Gastrocnemius medialis (tissue), 4 donors: ENCODE results near the gene ACP7.

ENCODE experiments used
- POLR2A ChIP-seq, 2 donors: fragments of 450-650 bp; IDR thresholded peaks; one replicate each; pipeline ENCODE4 v1.6.1; 2017; ENCODE audit warnings: antibody characterized with exemption in 2 of 2, mild to moderate bottlenecking in 2 of 2, moderate library complexity in 2 of 2
- TF ChIP-seq, protein P1 (sequence below), 5 experiments: fragments of 450-650 bp in 3 of 5; fragments of 200-600 bp in 2 of 5; sonication (generic) in 2 of 5; IDR thresholded peaks in 4 of 5; conservative IDR thresholded peaks in 1 of 5; 1 replicate in 4 of 5; 2 replicates in 1 of 5; pipeline ENCODE4 v1.5.1; 2016 to 2019; ENCODE audit warnings: antibody characterized with exemption in 5 of 5, mild to moderate bottlenecking in 3 of 5, moderate library complexity in 3 of 5

DNA sequence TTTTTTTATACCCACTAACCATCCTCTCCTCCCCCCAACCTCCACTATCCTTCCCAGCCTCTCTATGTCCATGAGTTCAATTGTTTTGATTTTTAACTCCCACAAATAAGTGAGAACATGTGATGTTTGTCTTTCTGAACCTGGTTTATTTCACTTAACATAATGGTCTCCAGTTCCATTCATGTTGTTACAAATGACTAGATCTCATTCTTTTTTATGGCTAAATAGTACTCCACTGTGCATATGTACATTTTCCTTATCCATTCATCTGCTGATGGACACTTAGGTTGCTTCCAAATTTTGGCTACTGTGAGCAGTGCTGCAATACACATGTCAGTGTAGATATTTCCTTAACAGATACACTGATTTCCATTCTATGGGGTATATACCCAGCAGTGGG is 24.9 kb upstream of the ACP7 start:
- no peak for TF ChIP-seq POLR2A (IDR thresholded peaks at IDR 0.05)
- TF ChIP-seq, protein P1, sequence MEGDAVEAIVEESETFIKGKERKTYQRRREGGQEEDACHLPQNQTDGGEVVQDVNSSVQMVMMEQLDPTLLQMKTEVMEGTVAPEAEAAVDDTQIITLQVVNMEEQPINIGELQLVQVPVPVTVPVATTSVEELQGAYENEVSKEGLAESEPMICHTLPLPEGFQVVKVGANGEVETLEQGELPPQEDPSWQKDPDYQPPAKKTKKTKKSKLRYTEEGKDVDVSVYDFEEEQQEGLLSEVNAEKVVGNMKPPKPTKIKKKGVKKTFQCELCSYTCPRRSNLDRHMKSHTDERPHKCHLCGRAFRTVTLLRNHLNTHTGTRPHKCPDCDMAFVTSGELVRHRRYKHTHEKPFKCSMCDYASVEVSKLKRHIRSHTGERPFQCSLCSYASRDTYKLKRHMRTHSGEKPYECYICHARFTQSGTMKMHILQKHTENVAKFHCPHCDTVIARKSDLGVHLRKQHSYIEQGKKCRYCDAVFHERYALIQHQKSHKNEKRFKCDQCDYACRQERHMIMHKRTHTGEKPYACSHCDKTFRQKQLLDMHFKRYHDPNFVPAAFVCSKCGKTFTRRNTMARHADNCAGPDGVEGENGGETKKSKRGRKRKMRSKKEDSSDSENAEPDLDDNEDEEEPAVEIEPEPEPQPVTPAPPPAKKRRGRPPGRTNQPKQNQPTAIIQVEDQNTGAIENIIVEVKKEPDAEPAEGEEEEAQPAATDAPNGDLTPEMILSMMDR (IDR thresholded peaks at IDR 0.05 in 4 of 5, conservative IDR thresholded peaks at IDR 0.05 in 1 of 5): no peak
